Tibial nerve (tissue), 4 donors: ENCODE measurements around the gene ABL2. TPM values are rescaled to one million over a fixed set of nuclear protein-coding genes. Genes with fewer than 3 reads are reported as not detected.

ENCODE experiments used
- DNase-seq, 2 donors: peaks; one replicate each; pipeline ENCODE4 v3.0.0-alpha.2; 2019; ENCODE audit warnings: low spot score in 2 of 2
- H3K27ac ChIP-seq, 4 donors: fragments of 200-600 bp; sonication (generic) in 3 of 4; one replicate each; pipeline ENCODE4 v1.5.1; 2017 to 2019; ENCODE audit warnings: mild to moderate bottlenecking in 1 of 4
- H3K27me3 ChIP-seq, 2 donors: fragments of 200-600 bp; sonication (generic) in 1 of 2; one replicate each; pipeline versions ENCODE4 v1.5.1 to v1.6.0; 2017 to 2019
- H3K36me3 ChIP-seq, 3 donors: fragments of 200-600 bp; sonication (generic); one replicate each; pipeline ENCODE4 v1.5.1; 2018 to 2019
- H3K4me1 ChIP-seq, 4 donors: fragments of 200-600 bp; sonication (generic) in 3 of 4; one replicate each; pipeline ENCODE4 v1.5.1; 2017 to 2019
- H3K4me3 ChIP-seq, 4 donors: fragments of 200-600 bp; sonication (generic) in 3 of 4; one replicate each; pipeline ENCODE4 v1.5.1; 2017 to 2019; ENCODE audit warnings: mild to moderate bottlenecking in 1 of 4, moderate library complexity in 1 of 4
- H3K9me3 ChIP-seq, 4 donors: fragments of 200-600 bp; sonication (generic) in 3 of 4; one replicate each; pipeline ENCODE4 v1.5.1; 2017 to 2019
- EP300 ChIP-seq, 2 donors: sonication (generic); formaldehyde crosslinking; IDR thresholded peaks; one replicate each; pipeline ENCODE4 v1.6.1; 2017; ENCODE audit warnings: antibody characterized with exemption in 2 of 2, mild to moderate bottlenecking in 1 of 2
- POLR2A ChIP-seq, 2 donors: fragments of 450-650 bp; IDR thresholded peaks; one replicate each; pipeline ENCODE4 v1.6.1; 2017; ENCODE audit warnings: antibody characterized with exemption in 2 of 2, mild to moderate bottlenecking in 2 of 2, moderate library complexity in 2 of 2
- WGBS, 2 donors: methylation state at CpG; one replicate each; pipeline ENCODE4 v1.1.5; 2018; 5-methylcytosine and 5-hydroxymethylcytosine counted together
- total RNA-seq, 4 donors: library from RNA; depleted of rRNA; stranded (reverse); fragments of >200 nt; gene quantifications; one replicate each; pipeline ENCODE4 v1.1.0, GENCODE V29; 2016
- TF ChIP-seq, protein P1 (sequence below), 5 experiments: fragments of 200-600 bp in 3 of 5; fragments of 450-650 bp in 2 of 5; sonication (generic) in 3 of 5; IDR thresholded peaks; one replicate each; pipeline ENCODE4 v1.5.1; 2016 to 2019; ENCODE audit warnings: antibody characterized with exemption in 5 of 5, mild to moderate bottlenecking in 3 of 5, moderate library complexity in 2 of 5

The ABL2 gene
- total RNA-seq, 4 donors from 2014 or later: 22.0 to 43.5 (median 27.0) TPM

GRCh38 chr1:179101566-179101965, 127.9 kb downstream of the ABL2 start:
- no peaks in the 10 kb centered on the region for H3K9me3 ChIP-seq
- no peaks in the 10 kb centered on the region for H3K27me3 ChIP-seq
- WGBS, 2 donors: 87 to 90% methylated on average over 4 of the region's 4 CpGs

GRCh38 chr1:179099891-179100290, 129.6 kb downstream of the ABL2 start:
- TF ChIP-seq EP300 (IDR thresholded peaks at IDR 0.05) (no peak), POLR2A (IDR thresholded peaks at IDR 0.05) (no peak)
- TF ChIP-seq, protein P1, sequence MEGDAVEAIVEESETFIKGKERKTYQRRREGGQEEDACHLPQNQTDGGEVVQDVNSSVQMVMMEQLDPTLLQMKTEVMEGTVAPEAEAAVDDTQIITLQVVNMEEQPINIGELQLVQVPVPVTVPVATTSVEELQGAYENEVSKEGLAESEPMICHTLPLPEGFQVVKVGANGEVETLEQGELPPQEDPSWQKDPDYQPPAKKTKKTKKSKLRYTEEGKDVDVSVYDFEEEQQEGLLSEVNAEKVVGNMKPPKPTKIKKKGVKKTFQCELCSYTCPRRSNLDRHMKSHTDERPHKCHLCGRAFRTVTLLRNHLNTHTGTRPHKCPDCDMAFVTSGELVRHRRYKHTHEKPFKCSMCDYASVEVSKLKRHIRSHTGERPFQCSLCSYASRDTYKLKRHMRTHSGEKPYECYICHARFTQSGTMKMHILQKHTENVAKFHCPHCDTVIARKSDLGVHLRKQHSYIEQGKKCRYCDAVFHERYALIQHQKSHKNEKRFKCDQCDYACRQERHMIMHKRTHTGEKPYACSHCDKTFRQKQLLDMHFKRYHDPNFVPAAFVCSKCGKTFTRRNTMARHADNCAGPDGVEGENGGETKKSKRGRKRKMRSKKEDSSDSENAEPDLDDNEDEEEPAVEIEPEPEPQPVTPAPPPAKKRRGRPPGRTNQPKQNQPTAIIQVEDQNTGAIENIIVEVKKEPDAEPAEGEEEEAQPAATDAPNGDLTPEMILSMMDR (IDR thresholded peaks at IDR 0.05): no peak
- Histone ChIP-seq H3K9me3 (no peaks in the 10 kb centered on the region), H3K27me3 (no peaks in the 10 kb centered on the region), H3K4me1 (no peaks in the 10 kb centered on the region), H3K27ac (no peak overlapping the region), H3K4me3 (no peak overlapping the region), H3K36me3 (peaks cover 0 to 53% (median 6%) of the 10 kb centered on the region in 3 donors)
- 54 to 73% methylated on average over 4 of the region's 4 CpGs for WGBS, 2 donors
- no peak for DNase-seq

More at GRCh38 chr1:179101566-179101965, 127.9 kb downstream of the ABL2 start:
- TF ChIP-seq EP300 (IDR thresholded peaks at IDR 0.05) (no peak), POLR2A (IDR thresholded peaks at IDR 0.05) (no peak)
- TF ChIP-seq, protein P1 (IDR thresholded peaks at IDR 0.05): no peak
- H3K36me3 ChIP-seq: peaks cover 0 to 44% (median 0%) of the 10 kb centered on the region in 3 donors
- H3K4me1 ChIP-seq: peaks cover 0 to 8% (median 0%) of the 10 kb centered on the region in 4 donors
- no peak for DNase-seq
- no peak overlapping the region for H3K4me3 ChIP-seq
- no peak overlapping the region for H3K27ac ChIP-seq

DNA sequence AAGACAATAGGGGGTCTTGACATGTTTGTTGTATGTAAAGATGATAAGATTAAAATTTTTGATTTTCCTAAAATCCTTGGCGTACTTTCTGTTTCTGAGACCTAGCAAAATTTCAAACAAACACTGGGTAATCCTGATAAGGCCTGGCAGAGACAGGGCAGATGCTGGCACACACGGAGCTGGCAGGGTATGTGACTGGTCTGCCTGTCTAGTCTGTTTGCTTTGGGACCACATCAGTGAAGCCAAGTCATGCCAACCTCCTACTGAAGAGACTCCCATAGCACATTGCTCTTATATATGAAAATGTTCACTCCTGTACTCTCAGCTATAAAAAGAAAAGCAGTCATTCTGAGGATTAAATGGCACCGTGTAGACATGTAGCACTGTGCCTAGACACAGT, 133.6 kb downstream of the ABL2 start:
- peaks cover 0 to 86% (median 22%) of the 10 kb centered on the region in 3 donors for H3K36me3 ChIP-seq
- H3K4me3 ChIP-seq: no peak overlapping the region
- peaks cover 0 to 16% (median 0%) of the 10 kb centered on the region in 4 donors for H3K4me1 ChIP-seq
- TF ChIP-seq POLR2A (IDR thresholded peaks at IDR 0.05): no peak
- no peak for TF ChIP-seq EP300 (IDR thresholded peaks at IDR 0.05)
- TF ChIP-seq, protein P1 (IDR thresholded peaks at IDR 0.05): no peak
- H3K27ac ChIP-seq: no peak overlapping the region
- no peak for DNase-seq
- WGBS, 2 donors: 87% methylated on average over 3 of the region's 3 CpGs
- H3K9me3 ChIP-seq: no peaks in the 10 kb centered on the region
- H3K27me3 ChIP-seq: no peaks in the 10 kb centered on the region

DNA sequence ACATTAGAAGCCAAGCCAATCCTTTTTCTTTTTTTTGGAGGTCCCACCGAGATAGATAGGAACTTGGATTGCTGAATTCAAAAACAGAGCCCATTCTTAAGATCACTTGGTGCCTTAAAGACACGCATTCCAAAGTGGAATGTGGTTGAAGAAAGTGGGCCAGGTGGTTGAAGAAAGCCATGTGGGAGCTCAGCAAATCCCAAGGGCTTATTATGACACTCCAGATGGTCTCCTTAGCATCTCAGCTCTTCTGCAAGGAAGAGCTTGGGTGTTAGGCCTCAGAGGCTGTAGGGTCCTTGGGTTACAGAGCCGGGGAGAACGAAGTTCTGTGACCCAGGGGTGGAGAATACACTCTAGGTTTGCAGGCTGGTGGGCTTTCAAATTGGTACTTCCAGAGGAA, 134.1 kb downstream of the ABL2 start:
- DNase-seq: no peak
- peaks cover 0 to 84% (median 22%) of the 10 kb centered on the region in 3 donors for H3K36me3 ChIP-seq
- H3K4me3 ChIP-seq: no peak overlapping the region
- TF ChIP-seq, protein P1 (IDR thresholded peaks at IDR 0.05): no peak
- TF ChIP-seq POLR2A (IDR thresholded peaks at IDR 0.05): no peak
- no peak for TF ChIP-seq EP300 (IDR thresholded peaks at IDR 0.05)
- H3K4me1 ChIP-seq: peaks cover 0 to 21% (median 0%) of the 10 kb centered on the region in 4 donors
- no peak overlapping the region for H3K27ac ChIP-seq
- H3K27me3 ChIP-seq: no peaks in the 10 kb centered on the region
- H3K9me3 ChIP-seq: no peaks in the 10 kb centered on the region
- WGBS, 2 donors: 83 to 88% methylated on average over 4 of the region's 4 CpGs

GRCh38 chr1:179094818-179095217, 134.7 kb downstream of the ABL2 start:
- Histone ChIP-seq H3K4me1 (peaks cover 0 to 27% (median 2%) of the 10 kb centered on the region in 4 donors), H3K36me3 (peaks cover 0 to 84% (median 22%) of the 10 kb centered on the region in 3 donors), H3K9me3 (no peaks in the 10 kb centered on the region), H3K27ac (no peak overlapping the region), H3K4me3 (no peak overlapping the region), H3K27me3 (no peaks in the 10 kb centered on the region)
- DNase-seq: no peak
- WGBS, 2 donors: 61 to 68% methylated on average over 5 of the region's 5 CpGs
- TF ChIP-seq, protein P1 (IDR thresholded peaks at IDR 0.05): no peak
